Naive thymus-derived CD8-positive, alpha-beta T cell (primary cell): ENCODE measurements around the gene PCNX1. TPM values are rescaled to one million over a fixed set of nuclear protein-coding genes. Genes with fewer than 3 reads are reported as not detected.
A peak's percentile ranks its signal among the peaks of the same experiment; 100 is the strongest.

Source experiments
- ATAC-seq, 2 donors: fragments of 150-1000 bp; cut with Tn5 transposase in 1 of 2; sonication (Bioruptor Pico), chemical (Tn5 transposase) in 1 of 2; 1 replicate in 1 of 2; 2 replicates in 1 of 2; pipeline ENCODE4 v1.10.0; 2021; ENCODE audit warnings: mild to moderate bottlenecking in 2 of 2, moderate library complexity in 2 of 2
- POLR2A ChIA-PET: fragments of 350-600 bp; sonication (Branson Sonifier 250); formaldehyde crosslinking; loops from one replicate; lab custom pipeline; 2021; ENCODE audit warnings: antibody characterized with exemption; lab: Charles Lee
- DNase-seq, 10 donors: peaks; one replicate each; pipeline versions ENCODE4 v3.0.0 to v3.0.0-alpha.2; 2020 to 2022
- H3K27ac Mint-ChIP-seq, 10 donors: one replicate each; pipeline ENCODE4 v1.8.0; 2020 to 2022; ENCODE audit warnings: mild to moderate bottlenecking in 10 of 10, mixed read lengths in 10 of 10, moderate library complexity in 4 of 10, inconsistent platforms in 1 of 10
- H3K27me3 Mint-ChIP-seq, 5 donors: one replicate each; pipeline ENCODE4 v1.8.0; 2021 to 2022; ENCODE audit warnings: mixed read lengths in 5 of 5
- H3K36me3 Mint-ChIP-seq, 3 donors: one replicate each; pipeline ENCODE4 v1.8.0; 2020 to 2022; ENCODE audit warnings: mixed read lengths in 3 of 3, mild to moderate bottlenecking in 2 of 3, inconsistent platforms in 1 of 3
- H3K4me1 Mint-ChIP-seq, 4 donors: one replicate each; pipeline ENCODE4 v1.8.0; 2021 to 2022; ENCODE audit warnings: mixed read lengths in 4 of 4
- H3K4me3 Mint-ChIP-seq, 10 donors: one replicate each; pipeline ENCODE4 v1.8.0; 2020 to 2022; ENCODE audit warnings: mild to moderate bottlenecking in 10 of 10, mixed read lengths in 10 of 10, moderate library complexity in 6 of 10, inconsistent platforms in 1 of 10
- H3K9me3 Mint-ChIP-seq, 9 donors: one replicate each; pipeline ENCODE4 v1.8.0; 2020 to 2022; ENCODE audit warnings: mixed read lengths in 9 of 9, mild to moderate bottlenecking in 3 of 9, inconsistent platforms in 1 of 9, moderate library complexity in 1 of 9
- polyA plus RNA-seq, 3 donors: library from polyadenylated mRNA; unstranded; fragments of 300-500 nt; fragmentation: Illumina TruSeq; gene quantifications; one replicate each; pipeline ENCODE4 v1.2.3, GENCODE V29; 2021
- total RNA-seq, 8 experiments: library from RNA in 2 of 8; stranded (reverse) in 2 of 8; gene quantifications; one replicate each; pipeline ENCODE4 v1.2.3 and lab custom pipeline; 2021 to 2026

The PCNX1 gene
- total and polyA plus RNA-seq, 5 experiments from 2014 or later, result 5.5 to 78.6 (median 8.3) TPM

GRCh38 chr14:70881549-70882177 is 25.6 kb upstream of the PCNX1 start:
- ATAC-seq (no peak), DNase-seq (no peak)
- no peak overlapping the region for H3K4me3 Mint-ChIP-seq
- no peaks in the 10 kb centered on the region for H3K9me3 Mint-ChIP-seq
- H3K27me3 Mint-ChIP-seq, result no peaks in the 10 kb centered on the region
- H3K27ac Mint-ChIP-seq, result peak overlapping the region in 1 of 10 donors; percentile 36
- POLR2A ChIA-PET, result no interaction called here
- no peaks in the 10 kb centered on the region for H3K36me3 Mint-ChIP-seq
- peaks cover 28 to 49% (median 44%) of the 10 kb centered on the region in 4 donors for H3K4me1 Mint-ChIP-seq

- Mint-ChIP-seq H3K9me3 (no peaks in the 10 kb centered on the region), H3K4me3 (peak overlapping the region in 5 of 10 donors; percentile 13 to 38 (median 30)), H3K36me3 (no peaks in the 10 kb centered on the region), H3K4me1 (peaks cover 38 to 62% (median 56%) of the 10 kb centered on the region in 4 donors), H3K27ac (peak overlapping the region in 6 of 10 donors; percentile 1 to 58 (median 36)), H3K27me3 (no peaks in the 10 kb centered on the region)
- ATAC-seq (no peak), DNase-seq (no peak)
- POLR2A ChIA-PET, result interaction anchor here (2.6 kb wide), 1 partner anchor 24 kb away, joined by 8 read pairs; the partner anchor contains the start of gene PCNX1
Measured at GRCh38 chr14:70882776-70883492, 24.3 kb upstream of the PCNX1 start.

- Mint-ChIP-seq H3K36me3 (no peaks in the 10 kb centered on the region), H3K27ac (peak overlapping the region in 7 of 10 donors; percentile 1 to 67 (median 25)), H3K4me3 (peak overlapping the region in 8 of 10 donors; percentile 2 to 39 (median 16)), H3K27me3 (no peaks in the 10 kb centered on the region), H3K9me3 (no peaks in the 10 kb centered on the region), H3K4me1 (peaks cover 50 to 79% (median 71%) of the 10 kb centered on the region in 4 donors)
- DNase-seq, result no peak
- no peak for ATAC-seq
- POLR2A ChIA-PET, result interaction anchor here (1.7 to 2.6 kb wide), 2 partner anchors 10 to 23 kb away, joined by 4 to 8 read pairs; partner anchors contain the start of gene PCNX1
Measured at GRCh38 chr14:70884595-70885342, 22.5 kb upstream of the PCNX1 start.

- DNase-seq, result no peak
- peak overlapping the region in 3 of 10 donors; percentile 25 to 74 (median 33) for H3K4me3 Mint-ChIP-seq
- H3K27me3 Mint-ChIP-seq, result no peaks in the 10 kb centered on the region
- peaks cover 50 to 79% (median 72%) of the 10 kb centered on the region in 4 donors for H3K4me1 Mint-ChIP-seq
- no peak for ATAC-seq
- POLR2A ChIA-PET, result interaction anchor here (0.7 to 2.6 kb wide), 4 partner anchors 9 to 62 kb away, joined by 3 to 8 read pairs (median 4); partner anchors contain the start of gene PCNX1
- H3K9me3 Mint-ChIP-seq, result no peaks in the 10 kb centered on the region
- peak overlapping the region in 4 of 10 donors; percentile 9 to 86 (median 28) for H3K27ac Mint-ChIP-seq
- no peaks in the 10 kb centered on the region for H3K36me3 Mint-ChIP-seq
Measured at GRCh38 chr14:70885343-70886022, 21.8 kb upstream of the PCNX1 start.

- POLR2A ChIA-PET, result interaction anchor here (0.8 to 1.2 kb wide), 3 partner anchors 21 to 65 kb away, joined by 3 to 4 read pairs (median 3); partner anchors contain the start of gene PCNX1
- Mint-ChIP-seq H3K27ac (peak overlapping the region; percentile 41 to 92 (median 82)), H3K9me3 (no peaks in the 10 kb centered on the region), H3K27me3 (no peaks in the 10 kb centered on the region), H3K4me3 (peak overlapping the region; percentile 60 to 83 (median 76)), H3K36me3 (no peaks in the 10 kb centered on the region), H3K4me1 (peaks cover 50 to 85% (median 72%) of the 10 kb centered on the region in 4 donors)
- peak in 8 of 10 donors; percentile 13 to 52 (median 34) for DNase-seq
- peak; percentile 67 to 71 for ATAC-seq
Measured at GRCh38 chr14:70886421-70887206, 20.6 kb upstream of the PCNX1 start.

- Mint-ChIP-seq H3K36me3 (no peaks in the 10 kb centered on the region), H3K4me1 (peaks cover 49 to 81% (median 69%) of the 10 kb centered on the region in 4 donors), H3K27ac (peak overlapping the region; percentile 41 to 92 (median 82)), H3K9me3 (no peaks in the 10 kb centered on the region), H3K4me3 (peak overlapping the region; percentile 60 to 83 (median 76)), H3K27me3 (no peaks in the 10 kb centered on the region)
- DNase-seq (no peak), ATAC-seq (peak in 1 of 2 donors; percentile 24)
- POLR2A ChIA-PET, result interaction anchor here (0.8 to 1.2 kb wide), 2 partner anchors 20 to 65 kb away, joined by 3 to 4 read pairs; partner anchors contain the start of gene PCNX1
Measured at GRCh38 chr14:70887207-70887681, 20.0 kb upstream of the PCNX1 start.

- Mint-ChIP-seq H3K4me3 (peak overlapping the region in 8 of 10 donors; percentile 67 to 83 (median 78)), H3K27ac (peak overlapping the region; percentile 41 to 89 (median 74)), H3K27me3 (no peaks in the 10 kb centered on the region), H3K36me3 (no peaks in the 10 kb centered on the region), H3K9me3 (no peaks in the 10 kb centered on the region), H3K4me1 (peaks cover 51 to 79% (median 68%) of the 10 kb centered on the region in 4 donors)
- DNase-seq (no peak), ATAC-seq (no peak)
- POLR2A ChIA-PET, result interaction anchor here (1.2 to 1.4 kb wide), 2 partner anchors 19 to 66 kb away, joined by 4 to 7 read pairs; partner anchors contain the start of gene PCNX1
Measured at GRCh38 chr14:70887737-70888499, 19.3 kb upstream of the PCNX1 start.

GRCh38 chr14:70888681-70889175 is 18.5 kb upstream of the PCNX1 start:
- ATAC-seq, result peak; percentile 27 to 69
- Mint-ChIP-seq H3K4me3 (peak overlapping the region in 2 of 10 donors; percentile 4 to 6), H3K27ac (peak overlapping the region in 4 of 10 donors; percentile 15 to 68 (median 40)), H3K27me3 (no peaks in the 10 kb centered on the region), H3K36me3 (no peaks in the 10 kb centered on the region), H3K4me1 (peaks cover 52 to 79% (median 68%) of the 10 kb centered on the region in 4 donors), H3K9me3 (no peaks in the 10 kb centered on the region)
- POLR2A ChIA-PET, result interaction anchor here (0.6 to 1.4 kb wide), 2 partner anchors 18 to 92 kb away, joined by 3 to 7 read pairs; partner anchors contain the start of gene PCNX1
- DNase-seq, result peak in 2 of 10 donors; percentile 41 to 44

GRCh38 chr14:70889555-70889954 is 17.7 kb upstream of the PCNX1 start:
- H3K36me3 Mint-ChIP-seq, result no peaks in the 10 kb centered on the region
- peaks cover 0 to 5% (median 0%) of the 10 kb centered on the region in 5 donors for H3K27me3 Mint-ChIP-seq
- ATAC-seq (no peak), DNase-seq (no peak)
- peaks cover 55 to 79% (median 69%) of the 10 kb centered on the region in 4 donors for H3K4me1 Mint-ChIP-seq
- H3K9me3 Mint-ChIP-seq, result no peaks in the 10 kb centered on the region
- peak overlapping the region in 2 of 10 donors; percentile 34 to 40 for H3K27ac Mint-ChIP-seq
- POLR2A ChIA-PET, result no interaction called here
- peak overlapping the region in 1 of 10 donors; percentile 17 for H3K4me3 Mint-ChIP-seq
